ENCODE data around the gene MEIS2. TPM values are rescaled to one million over a fixed set of nuclear protein-coding genes. Genes with fewer than 3 reads are reported as not detected.

Gene MEIS2
- total and polyA plus RNA-seq, 2 experiments from 2014 or later = 224 to 432 TPM

DNA sequence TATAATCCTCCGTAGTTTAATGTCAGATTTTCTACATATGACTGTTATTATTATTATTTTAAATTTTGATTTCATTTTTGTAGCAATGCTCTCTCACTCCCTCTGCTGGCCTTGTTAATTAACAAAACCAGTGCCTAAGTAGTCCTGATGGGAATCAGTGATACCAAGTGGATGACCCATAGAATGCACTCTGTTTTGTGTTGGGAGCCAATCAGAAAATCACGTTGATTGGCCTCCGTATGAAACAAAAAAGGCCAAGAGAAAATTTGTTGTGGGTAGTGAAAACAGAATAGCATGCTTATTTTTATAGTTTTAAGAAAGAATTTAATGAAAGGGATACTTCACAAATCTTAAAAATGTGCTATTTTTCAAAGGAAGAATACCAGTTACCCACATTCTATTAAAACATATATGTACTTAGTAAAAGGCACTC lies 34.4 kb upstream of the MEIS2 start:
- Histone ChIP-seq H3K27ac (no peak overlapping the region), H3K27me3 (no peaks in the 10 kb centered on the region), H3K36me3 (no peaks in the 10 kb centered on the region), H3K4me1 (ENCODE audit: low read depth) (peaks cover 40% of the 10 kb centered on the region), H3K9me3 (ENCODE audit: low read depth) (no peaks in the 10 kb centered on the region), H3K4me3 (no peak overlapping the region)
- peak; percentile 60 to 64 for DNase-seq (ENCODE audit: low read depth in 1 of 2, low spot score in 1 of 2)
- TF ChIP-seq, protein P1, sequence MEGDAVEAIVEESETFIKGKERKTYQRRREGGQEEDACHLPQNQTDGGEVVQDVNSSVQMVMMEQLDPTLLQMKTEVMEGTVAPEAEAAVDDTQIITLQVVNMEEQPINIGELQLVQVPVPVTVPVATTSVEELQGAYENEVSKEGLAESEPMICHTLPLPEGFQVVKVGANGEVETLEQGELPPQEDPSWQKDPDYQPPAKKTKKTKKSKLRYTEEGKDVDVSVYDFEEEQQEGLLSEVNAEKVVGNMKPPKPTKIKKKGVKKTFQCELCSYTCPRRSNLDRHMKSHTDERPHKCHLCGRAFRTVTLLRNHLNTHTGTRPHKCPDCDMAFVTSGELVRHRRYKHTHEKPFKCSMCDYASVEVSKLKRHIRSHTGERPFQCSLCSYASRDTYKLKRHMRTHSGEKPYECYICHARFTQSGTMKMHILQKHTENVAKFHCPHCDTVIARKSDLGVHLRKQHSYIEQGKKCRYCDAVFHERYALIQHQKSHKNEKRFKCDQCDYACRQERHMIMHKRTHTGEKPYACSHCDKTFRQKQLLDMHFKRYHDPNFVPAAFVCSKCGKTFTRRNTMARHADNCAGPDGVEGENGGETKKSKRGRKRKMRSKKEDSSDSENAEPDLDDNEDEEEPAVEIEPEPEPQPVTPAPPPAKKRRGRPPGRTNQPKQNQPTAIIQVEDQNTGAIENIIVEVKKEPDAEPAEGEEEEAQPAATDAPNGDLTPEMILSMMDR (IDR thresholded peaks at IDR 0.05; ENCODE audit: low read depth, low read length) = peak; percentile 68

DNA sequence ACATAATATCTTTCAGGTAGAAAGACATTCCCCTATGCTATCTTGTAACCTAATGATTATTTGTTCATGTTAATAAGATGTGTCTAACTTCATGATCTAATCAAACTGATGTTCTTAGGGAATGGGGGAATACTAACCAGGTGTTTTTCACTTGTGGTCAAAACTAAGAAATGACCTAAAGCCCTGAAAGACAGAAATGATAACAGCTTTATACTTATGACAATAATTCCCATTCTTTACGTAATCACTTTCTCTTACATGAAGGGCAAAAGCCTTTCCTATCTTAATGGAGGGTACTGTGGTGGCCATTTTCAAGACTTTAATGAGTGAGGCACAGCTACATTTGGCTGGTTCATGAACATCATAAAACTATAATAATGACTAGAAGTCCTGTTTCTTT lies 33.9 kb upstream of the MEIS2 start:
- H3K9me3 ChIP-seq (ENCODE audit: low read depth) = no peaks in the 10 kb centered on the region
- H3K4me1 ChIP-seq (ENCODE audit: low read depth) = peaks cover 40% of the 10 kb centered on the region
- H3K27me3 ChIP-seq = no peaks in the 10 kb centered on the region
- peak overlapping the region; percentile 31 for H3K27ac ChIP-seq
- TF ChIP-seq, protein P1 (IDR thresholded peaks at IDR 0.05; ENCODE audit: low read depth, low read length) = no peak
- no peak for DNase-seq (ENCODE audit: low read depth in 1 of 2, low spot score in 1 of 2)
- no peaks in the 10 kb centered on the region for H3K36me3 ChIP-seq
- no peak overlapping the region for H3K4me3 ChIP-seq

DNA sequence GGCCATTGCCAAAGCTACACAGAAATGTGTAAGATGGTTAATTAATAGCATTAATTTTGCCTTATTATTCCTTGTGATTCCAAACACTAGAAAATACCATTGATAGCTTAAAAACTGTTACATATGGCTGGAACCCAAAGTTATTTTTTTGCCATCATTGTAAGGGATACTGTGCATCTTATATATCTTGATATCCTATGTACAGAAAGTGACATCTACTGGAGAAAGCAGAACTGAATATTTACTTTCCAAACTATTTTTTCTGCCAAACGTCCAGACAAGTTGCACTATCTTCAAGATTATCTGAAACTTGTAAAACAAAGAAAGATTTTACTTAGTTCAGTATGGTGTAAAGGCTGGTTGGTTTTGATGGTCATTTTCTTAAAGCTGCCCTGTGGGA lies 33.3 kb upstream of the MEIS2 start:
- TF ChIP-seq, protein P1 (IDR thresholded peaks at IDR 0.05; ENCODE audit: low read depth, low read length) = peak; percentile 41
- Histone ChIP-seq H3K4me1 (ENCODE audit: low read depth) (peaks cover 40% of the 10 kb centered on the region), H3K9me3 (ENCODE audit: low read depth) (no peaks in the 10 kb centered on the region), H3K27me3 (no peaks in the 10 kb centered on the region), H3K36me3 (no peaks in the 10 kb centered on the region), H3K27ac (peak overlapping the region; percentile 31), H3K4me3 (no peak overlapping the region)
- DNase-seq (ENCODE audit: low read depth in 1 of 2, low spot score in 1 of 2) = peak in 1 of 2 donors; percentile 67

DNA sequence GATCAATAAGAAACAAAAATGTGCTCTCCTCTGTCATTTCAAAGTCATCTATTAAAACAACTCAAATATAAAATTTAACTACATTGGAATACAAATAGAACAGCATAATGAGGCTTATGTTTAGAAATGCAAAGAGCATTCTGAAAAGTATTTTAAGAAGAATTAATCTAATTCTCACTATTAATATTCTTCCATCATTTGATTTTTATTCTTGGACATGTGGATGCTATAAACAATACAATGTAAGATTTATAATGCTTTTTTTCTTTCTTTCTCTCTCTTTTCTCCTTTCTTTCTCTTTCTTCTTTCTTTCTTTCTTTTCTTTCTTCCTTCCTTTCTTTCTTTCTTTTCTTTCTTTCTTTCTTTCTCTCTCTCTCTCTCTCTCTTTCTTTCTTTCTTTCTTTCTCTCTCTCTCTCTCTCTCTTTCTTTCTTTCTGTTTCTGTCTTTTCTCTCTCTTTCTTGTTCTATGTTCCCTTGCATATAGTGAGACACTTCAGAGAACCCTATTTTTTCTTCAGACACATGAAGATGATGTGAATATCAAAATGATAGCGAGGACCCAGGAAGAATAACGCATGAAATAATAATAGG lies 32.6 kb upstream of the MEIS2 start:
- no peaks in the 10 kb centered on the region for H3K36me3 ChIP-seq
- peaks cover 40% of the 10 kb centered on the region for H3K4me1 ChIP-seq (ENCODE audit: low read depth)
- H3K27ac ChIP-seq = no peak overlapping the region
- no peaks in the 10 kb centered on the region for H3K27me3 ChIP-seq
- TF ChIP-seq, protein P1 (IDR thresholded peaks at IDR 0.05; ENCODE audit: low read depth, low read length) = no peak
- DNase-seq (ENCODE audit: low read depth in 1 of 2, low spot score in 1 of 2) = no peak
- H3K4me3 ChIP-seq = no peak overlapping the region
- no peaks in the 10 kb centered on the region for H3K9me3 ChIP-seq (ENCODE audit: low read depth)

DNA sequence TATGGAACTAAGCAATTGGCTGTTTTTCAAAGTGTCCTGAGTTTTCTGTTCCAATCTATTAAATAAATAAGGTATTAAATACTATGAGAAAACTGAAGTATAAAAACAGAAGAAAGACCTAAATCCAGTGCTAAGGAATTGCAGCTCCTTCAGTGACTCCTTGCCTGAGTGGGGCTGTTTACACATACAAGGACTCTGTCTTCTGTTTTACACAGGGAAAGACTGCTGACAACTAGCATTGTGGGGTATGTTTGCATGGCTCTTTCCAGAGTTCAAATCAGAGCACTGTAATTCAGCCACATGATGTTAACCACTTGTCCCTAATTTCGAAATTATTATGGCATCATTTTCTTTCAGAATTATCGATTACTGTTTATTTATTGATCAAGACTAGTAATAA lies 31.3 kb upstream of the MEIS2 start:
- Histone ChIP-seq H3K27ac (peak overlapping the region; percentile 53), H3K4me3 (no peak overlapping the region), H3K4me1 (ENCODE audit: low read depth) (peaks cover 40% of the 10 kb centered on the region), H3K27me3 (no peaks in the 10 kb centered on the region), H3K36me3 (no peaks in the 10 kb centered on the region), H3K9me3 (ENCODE audit: low read depth) (no peaks in the 10 kb centered on the region)
- TF ChIP-seq, protein P1 (IDR thresholded peaks at IDR 0.05; ENCODE audit: low read depth, low read length) = no peak
- DNase-seq (ENCODE audit: low read depth in 1 of 2, low spot score in 1 of 2) = peak; percentile 35 to 65
